ENCODE data around the gene XXYLT1.
A peak's percentile ranks its signal among the peaks of the same experiment; 100 is the strongest.

Gene XXYLT1

GRCh38 chr3:195162033-195162669 lies 108.8 kb downstream of the XXYLT1 start:
- Histone ChIP-seq H3K27me3 (no peaks in the 10 kb centered on the region), H3K27ac (peak overlapping the region in 9 of 11 experiments; percentile 44 to 64 (median 53); a peak in 15 of 22 replicates), H3K4me3 (no peak overlapping the region), H3K9ac (peak overlapping the region in 10 of 11 experiments; percentile 16 to 59 (median 46); a peak in 13 of 22 replicates), H4K20me1 (peaks cover 0 to 27% (median 0%) of the 10 kb centered on the region in 11 experiments; a peak in 4 of 22 replicates), H3K36me3 (no peaks in the 10 kb centered on the region), H3K4me1 (peaks cover 45 to 69% (median 62%) of the 10 kb centered on the region in 10 experiments), H3K9me3 (replicated peaks in 1 of 11) (no peaks in the 10 kb centered on the region), H3K4me2 (peak overlapping the region; percentile 61 to 81 (median 74))
- TF ChIP-seq Cebpa-rat (IDR thresholded peaks at IDR 0.05), result no peak

DNA sequence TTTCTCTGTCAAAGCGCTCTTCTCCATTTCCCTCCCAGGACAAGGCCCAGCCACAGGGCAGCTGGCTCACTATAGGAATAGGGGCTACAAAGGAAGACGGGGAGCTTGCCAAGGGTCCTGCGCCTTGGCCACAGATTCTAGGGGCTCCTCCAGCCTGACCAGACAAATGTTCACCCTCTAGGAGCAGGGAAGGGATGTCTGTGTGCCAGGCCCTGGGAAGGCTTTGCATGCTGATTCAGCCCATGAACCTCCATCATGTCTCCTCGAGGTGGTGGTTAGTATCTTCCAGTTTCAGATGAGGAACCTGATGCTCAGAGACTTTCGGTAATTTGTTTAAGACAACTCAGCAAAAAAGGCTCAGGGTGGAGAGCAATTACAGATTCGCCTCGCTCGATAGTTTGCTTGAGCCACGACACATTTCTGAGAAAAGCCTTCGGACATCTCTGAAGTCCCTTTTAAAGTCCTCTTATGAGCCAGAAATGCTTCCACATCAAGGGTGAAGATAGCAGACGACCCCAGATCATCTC lies 110.0 kb downstream of the XXYLT1 start:
- Histone ChIP-seq H3K4me2 (peak overlapping the region; percentile 61 to 79 (median 73)), H3K4me1 (peaks cover 47 to 81% (median 73%) of the 10 kb centered on the region in 10 experiments), H3K9me3 (replicated peaks in 1 of 11) (no peaks in the 10 kb centered on the region), H3K4me3 (no peak overlapping the region), H4K20me1 (peaks cover 0 to 27% (median 0%) of the 10 kb centered on the region in 11 experiments; a peak in 4 of 22 replicates), H3K27ac (peak overlapping the region in 9 of 11 experiments; percentile 0 to 44 (median 16); a peak in 6 of 22 replicates), H3K27me3 (no peaks in the 10 kb centered on the region), H3K36me3 (peaks cover 0 to 3% (median 0%) of the 10 kb centered on the region in 11 experiments; a peak in 1 of 22 replicates), H3K9ac (peak overlapping the region in 3 of 11 experiments; percentile 3 to 49 (median 9); a peak in 1 of 22 replicates)
- TF ChIP-seq Cebpa-rat (IDR thresholded peaks at IDR 0.05), result no peak

DNA sequence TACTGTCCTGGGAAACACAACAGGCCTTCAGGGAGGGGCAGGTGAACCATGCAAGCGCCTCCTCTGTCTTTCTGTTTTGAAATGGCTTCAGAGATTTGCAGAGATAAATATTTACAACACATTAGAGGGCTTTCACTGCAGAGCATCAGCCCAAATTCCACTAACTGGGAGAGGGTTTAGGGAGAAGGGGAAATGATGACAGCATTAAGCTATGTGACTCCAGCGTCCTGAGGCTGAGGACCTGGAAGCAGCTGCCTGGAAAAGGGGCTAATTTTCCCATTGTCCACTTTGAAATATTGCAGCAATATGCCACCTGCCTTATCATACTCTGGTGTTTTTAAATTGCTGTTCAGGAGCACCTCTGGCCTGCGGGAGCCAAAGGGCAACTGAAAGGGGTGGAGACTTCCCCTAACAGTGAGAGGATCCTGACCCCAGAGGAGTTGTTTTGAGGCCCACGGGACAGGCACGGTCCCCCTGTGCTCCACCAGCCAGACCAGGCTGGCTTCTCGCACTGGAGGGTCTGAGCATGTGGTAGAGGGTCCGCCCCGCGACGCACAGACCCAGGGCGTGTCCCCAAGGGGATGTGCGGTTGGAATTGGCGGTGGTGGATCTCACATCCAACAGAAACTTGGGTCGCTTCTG lies 110.6 kb downstream of the XXYLT1 start:
- peaks cover 0 to 27% (median 0%) of the 10 kb centered on the region in 11 experiments; a peak in 4 of 22 replicates for H4K20me1 ChIP-seq
- no peaks in the 10 kb centered on the region for H3K9me3 ChIP-seq (replicated peaks in 1 of 11)
- peaks cover 50 to 87% (median 77%) of the 10 kb centered on the region in 10 experiments for H3K4me1 ChIP-seq
- peak overlapping the region in 3 of 11 experiments; percentile 3 to 49 (median 9); a peak in 2 of 22 replicates for H3K9ac ChIP-seq
- TF ChIP-seq Cebpa-rat (IDR thresholded peaks at IDR 0.05), result no peak
- peak overlapping the region; percentile 61 to 79 (median 73) for H3K4me2 ChIP-seq
- no peaks in the 10 kb centered on the region for H3K27me3 ChIP-seq
- peaks cover 0 to 3% (median 0%) of the 10 kb centered on the region in 11 experiments; a peak in 1 of 22 replicates for H3K36me3 ChIP-seq
- peak overlapping the region in 9 of 11 experiments; percentile 0 to 44 (median 16); a peak in 7 of 22 replicates for H3K27ac ChIP-seq
- no peak overlapping the region for H3K4me3 ChIP-seq

DNA sequence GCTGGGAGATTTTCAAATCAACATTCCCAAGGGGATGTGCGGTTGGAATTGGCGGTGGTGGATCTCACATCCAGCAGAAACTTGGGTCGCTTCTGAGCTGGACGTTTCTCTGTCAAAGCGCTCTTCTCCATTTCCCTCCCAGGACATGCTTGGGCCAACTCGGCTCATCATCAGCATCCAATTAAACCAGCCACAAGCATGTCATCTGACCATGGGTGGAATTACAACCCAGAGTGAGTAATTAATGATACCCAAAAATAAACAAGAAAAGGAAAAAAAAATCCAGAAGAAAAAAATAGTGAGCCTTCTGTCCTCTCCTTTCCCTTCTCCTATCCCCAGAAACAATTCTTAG lies 111.2 kb downstream of the XXYLT1 start:
- Histone ChIP-seq H3K4me1 (peaks cover 51 to 87% (median 80%) of the 10 kb centered on the region in 10 experiments), H4K20me1 (peaks cover 0 to 27% (median 0%) of the 10 kb centered on the region in 11 experiments; a peak in 4 of 22 replicates), H3K9ac (0 out of 22 replicates have a peak overlapping the region, but pooled peaks of 1 of the 11 experiments have one; percentile 9), H3K36me3 (peaks cover 0 to 3% (median 0%) of the 10 kb centered on the region in 11 experiments; a peak in 1 of 22 replicates), H3K4me3 (no peak overlapping the region), H3K27ac (peak overlapping the region in 1 of 11 experiments; percentile 8; a peak in 2 of 22 replicates), H3K4me2 (peak overlapping the region in 10 of 11 experiments; percentile 61 to 79 (median 72); a peak in 16 of 22 replicates), H3K9me3 (replicated peaks in 1 of 11) (no peaks in the 10 kb centered on the region), H3K27me3 (no peaks in the 10 kb centered on the region)
- TF ChIP-seq Cebpa-rat (IDR thresholded peaks at IDR 0.05), result no peak

DNA sequence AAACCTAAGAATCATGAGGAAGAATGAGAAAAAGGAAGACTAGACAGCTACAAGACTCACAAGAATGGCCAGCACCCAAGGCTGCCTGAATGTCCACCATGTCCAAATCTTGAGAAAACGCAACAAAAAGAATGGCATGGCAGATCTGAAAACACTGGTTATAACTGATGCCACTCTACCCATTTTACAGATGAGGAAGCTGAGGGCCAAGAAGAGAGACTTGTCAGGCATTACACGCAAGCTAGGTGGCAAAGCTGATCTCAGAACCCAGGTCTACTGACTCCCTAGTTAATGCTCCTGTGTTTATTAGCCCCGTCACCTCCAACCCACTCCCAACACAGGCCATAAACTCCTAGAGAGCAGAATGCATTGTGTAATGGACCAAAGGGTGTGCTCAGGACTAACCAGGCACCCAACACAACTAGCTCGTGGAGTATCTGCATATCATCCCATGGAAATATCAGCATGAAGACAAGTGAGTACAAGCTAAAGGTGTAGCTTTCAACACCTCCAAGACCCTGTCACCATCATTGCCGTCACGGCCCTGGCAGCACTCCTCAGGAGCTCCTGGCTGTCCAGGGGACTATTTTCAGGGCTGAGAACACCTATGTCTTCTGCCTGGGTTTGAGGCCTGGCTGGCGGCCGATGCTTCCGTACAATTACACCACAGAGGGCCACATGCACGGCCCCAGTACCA lies 111.7 kb downstream of the XXYLT1 start:
- no peak overlapping the region for H3K9ac ChIP-seq

GRCh38 chr3:195156286-195156890 lies 114.6 kb downstream of the XXYLT1 start:
- Histone ChIP-seq H3K4me3 (no peak overlapping the region), H3K27ac (peak overlapping the region in 4 of 11 experiments; percentile 16 to 55 (median 27); a peak in 4 of 22 replicates), H4K20me1 (peaks cover 0 to 27% (median 0%) of the 10 kb centered on the region in 11 experiments; a peak in 4 of 22 replicates), H3K27me3 (no peaks in the 10 kb centered on the region), H3K9me3 (replicated peaks in 1 of 11) (no peaks in the 10 kb centered on the region), H3K4me1 (peaks cover 64 to 94% (median 89%) of the 10 kb centered on the region in 10 experiments), H3K36me3 (peaks cover 0 to 3% (median 0%) of the 10 kb centered on the region in 11 experiments; a peak in 1 of 22 replicates), H3K4me2 (peak overlapping the region; percentile 2 to 88 (median 70); a peak in 21 of 22 replicates), H3K9ac (0 out of 22 replicates have a peak overlapping the region, but pooled peaks of 1 of the 11 experiments have one; percentile 17)
- TF ChIP-seq Cebpa-rat (IDR thresholded peaks at IDR 0.05), result no peak

More for the DNA sequence above, 111.7 kb downstream of the XXYLT1 start:
- Histone ChIP-seq H3K36me3 (peaks cover 0 to 3% (median 0%) of the 10 kb centered on the region in 11 experiments; a peak in 1 of 22 replicates), H3K4me2 (peak overlapping the region in 9 of 11 experiments; percentile 15 to 79 (median 73); a peak in 10 of 22 replicates), H3K4me3 (no peak overlapping the region), H4K20me1 (peaks cover 0 to 27% (median 0%) of the 10 kb centered on the region in 11 experiments; a peak in 4 of 22 replicates), H3K4me1 (peaks cover 55 to 87% (median 84%) of the 10 kb centered on the region in 10 experiments), H3K9me3 (replicated peaks in 1 of 11) (no peaks in the 10 kb centered on the region), H3K27ac (no peak overlapping the region), H3K27me3 (no peaks in the 10 kb centered on the region)
- no peak for TF ChIP-seq Cebpa-rat (IDR thresholded peaks at IDR 0.05)

DNA sequence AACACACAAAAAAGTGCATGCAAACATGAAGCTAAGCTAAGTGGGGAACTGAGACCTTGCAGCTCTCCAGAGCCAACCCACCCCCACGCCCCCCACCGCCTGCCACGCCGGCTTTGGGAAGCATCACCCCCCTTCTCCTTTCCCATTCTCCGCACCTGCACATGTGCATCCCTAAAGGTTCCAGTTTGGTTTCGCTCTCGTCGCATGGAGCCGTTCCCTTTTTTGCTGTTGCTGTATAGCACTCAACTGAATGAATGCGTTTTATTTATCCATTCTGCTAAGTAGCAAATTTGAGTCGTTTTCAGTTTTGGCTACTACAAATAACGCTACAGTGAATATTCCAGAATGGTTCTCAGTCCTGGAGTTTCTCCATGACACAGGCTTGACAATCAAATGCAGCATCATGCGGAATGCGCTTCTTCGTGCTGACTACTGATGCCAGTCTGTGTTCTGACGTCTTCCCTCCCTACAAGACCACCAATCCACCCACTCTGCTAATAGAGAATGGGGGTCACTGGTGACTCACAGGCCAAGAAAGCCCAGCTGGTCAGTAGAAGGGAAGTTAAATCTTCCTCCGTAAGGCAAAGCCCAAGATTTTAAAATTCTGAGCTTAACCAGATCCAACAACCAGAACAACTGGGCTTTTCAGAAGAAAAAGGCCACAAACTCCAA lies 115.3 kb downstream of the XXYLT1 start:
- Histone ChIP-seq H3K9ac (peak overlapping the region in 1 of 11 experiments; percentile 72; a peak in 1 of 22 replicates), H3K4me1 (peaks cover 63 to 94% (median 89%) of the 10 kb centered on the region in 10 experiments), H3K27me3 (no peaks in the 10 kb centered on the region), H3K27ac (peak overlapping the region in 4 of 11 experiments; percentile 16 to 86 (median 83); a peak in 4 of 22 replicates), H3K4me3 (no peak overlapping the region), H4K20me1 (peaks cover 0 to 25% (median 0%) of the 10 kb centered on the region in 11 experiments; a peak in 4 of 22 replicates), H3K36me3 (peaks cover 0 to 3% (median 0%) of the 10 kb centered on the region in 11 experiments; a peak in 1 of 22 replicates), H3K9me3 (replicated peaks in 1 of 11) (no peaks in the 10 kb centered on the region), H3K4me2 (peak overlapping the region; percentile 2 to 90 (median 80); a peak in 20 of 22 replicates)
- no peak for TF ChIP-seq Cebpa-rat (IDR thresholded peaks at IDR 0.05)

All from BLaER1 treated with 17β-estradiol and CSF1 and Interleukin-3, amounts not matched to agents 10 nM and 100 nM (cell line).